GM19372 (cell line): ENCODE measurements around the gene KRT73.

ENCODE experiments used
- ATAC-seq: cut with Tn5 transposase; IDR thresholded peaks from one replicate; pipeline ENCODE4 v1.9.1; 2021; ENCODE audit warnings: mild to moderate bottlenecking, low read depth, moderate library complexity; ENCODE audit not compliant: unreplicated experiment

KRT73 gene

DNA sequence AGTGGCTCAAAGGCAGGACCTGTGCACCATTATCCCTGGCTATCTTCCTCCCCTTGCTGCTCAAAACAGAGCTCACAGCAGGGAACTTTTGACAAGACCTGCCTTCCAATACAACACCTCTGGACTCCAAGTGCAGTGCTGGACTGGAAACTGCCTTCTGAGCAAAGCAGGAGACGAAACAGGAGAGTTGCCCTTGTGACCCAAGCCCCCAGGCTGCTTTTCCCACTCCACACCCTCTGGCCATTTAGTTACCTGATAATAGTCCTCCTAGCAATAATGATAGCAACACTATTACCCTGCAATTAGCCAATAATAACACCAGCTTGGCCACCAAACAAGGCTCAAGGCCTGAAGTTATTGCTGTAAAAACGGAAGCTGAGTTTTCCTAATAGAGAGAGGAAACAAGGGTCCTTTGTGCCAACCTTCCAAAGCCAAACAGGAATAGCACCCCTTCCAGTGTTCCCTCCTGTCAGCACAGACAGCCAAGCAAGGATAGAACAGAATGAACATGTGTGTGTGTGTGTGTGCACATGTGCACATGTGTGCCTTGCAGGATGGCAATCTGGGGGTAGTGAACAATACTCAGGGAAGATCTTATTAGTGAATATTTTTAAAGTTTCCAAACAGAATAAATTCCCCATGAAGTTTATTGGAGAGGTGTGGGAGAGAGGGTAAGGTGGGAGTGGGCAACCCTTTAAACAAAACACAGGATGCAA is 9.2 kb upstream of the KRT73 start:
- ATAC-seq: no peak

DNA sequence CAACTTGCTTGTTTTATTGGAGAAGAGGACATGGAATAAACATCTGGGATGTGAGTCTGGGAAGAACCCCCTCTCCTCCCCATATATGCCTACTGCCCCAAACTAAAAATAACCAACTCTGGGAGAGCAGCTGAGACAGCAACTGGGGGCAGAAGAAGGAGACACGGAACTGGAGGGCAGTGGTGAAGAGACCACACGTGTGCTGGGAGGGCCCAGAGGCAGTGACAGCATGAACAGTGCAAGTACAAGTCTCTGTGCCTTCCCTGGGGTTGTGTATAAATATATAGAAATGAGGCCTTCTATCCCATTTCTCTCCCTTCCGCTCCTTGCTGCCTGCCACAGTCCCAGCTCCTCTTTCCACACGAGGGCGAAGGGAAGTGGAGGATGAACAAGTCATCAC is 4.0 kb upstream of the KRT73 start:
- ATAC-seq: no peak

DNA sequence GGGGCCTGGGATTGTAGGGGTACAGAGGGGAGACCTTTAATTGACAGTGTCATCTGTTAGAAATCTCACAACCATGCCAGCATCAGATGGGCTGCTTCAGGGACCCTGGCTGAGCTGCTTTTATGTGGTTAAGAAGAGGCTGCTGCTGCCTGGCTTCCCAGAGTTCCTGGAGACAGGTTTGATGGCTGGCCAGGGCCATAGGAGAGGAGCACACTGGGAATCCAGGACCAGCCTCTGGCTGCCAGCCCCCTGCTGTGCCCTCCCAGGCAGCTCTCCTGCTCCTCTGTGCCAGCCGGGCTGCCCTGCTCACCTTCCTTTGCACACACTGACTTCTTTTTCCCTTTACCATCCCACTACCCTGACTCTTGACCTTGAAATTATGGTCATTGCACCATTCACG is 507 bp upstream of the KRT73 start:
- no peak for ATAC-seq

DNA sequence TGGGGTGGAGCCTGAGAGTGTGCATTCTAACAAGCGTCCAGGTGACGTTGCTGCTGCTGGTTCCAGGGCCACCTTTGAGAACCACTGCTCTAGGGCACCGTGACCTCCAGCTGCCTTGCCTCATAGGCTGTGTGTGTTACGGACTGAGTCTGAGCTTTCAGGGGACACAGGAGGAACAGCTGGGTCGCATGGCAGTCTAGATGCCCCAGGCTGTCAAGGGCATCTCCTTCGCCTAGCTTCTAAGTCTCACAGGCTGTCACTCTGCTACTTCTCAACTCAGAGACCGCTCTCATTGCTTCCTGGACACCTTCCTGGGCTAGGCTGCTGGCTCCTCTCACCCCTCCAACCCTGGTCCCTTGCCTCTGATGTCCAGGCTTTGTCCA is 965 bp downstream of the KRT73 start:
- no peak for ATAC-seq

DNA sequence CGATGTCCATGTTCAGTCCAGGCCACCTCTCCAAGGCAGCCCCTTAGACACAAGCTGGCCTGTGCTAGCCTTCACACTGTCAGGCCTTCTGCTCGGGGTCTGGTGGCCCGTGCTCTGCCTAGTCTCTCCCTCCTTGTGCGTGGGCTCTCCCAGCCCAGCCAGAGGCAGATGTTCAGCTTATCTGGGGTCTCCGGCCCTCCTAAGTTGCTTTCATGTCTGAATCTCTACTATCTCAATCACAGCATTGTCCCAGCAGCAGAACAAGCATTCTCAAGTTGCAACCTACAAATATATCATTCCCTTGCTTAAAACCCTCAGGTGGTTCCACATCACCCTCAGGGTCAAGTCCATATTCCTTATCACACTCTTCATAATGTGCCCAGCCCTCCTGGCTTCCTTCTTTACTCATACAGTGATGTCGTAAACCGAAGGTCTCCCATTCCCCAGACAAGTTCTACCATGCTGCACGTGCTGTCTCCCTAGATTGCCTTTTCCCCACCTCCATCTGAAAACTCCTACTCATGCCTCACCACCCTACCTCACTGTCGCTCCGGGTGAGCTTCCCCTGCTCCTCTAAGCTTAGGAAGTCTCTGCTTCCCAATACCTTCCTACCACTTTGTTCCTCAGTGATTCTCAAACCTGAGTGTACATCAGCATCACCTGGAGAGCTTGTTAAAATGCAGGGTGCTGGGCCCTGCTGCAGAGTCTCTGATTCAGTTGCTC is 1.5 kb downstream of the KRT73 start:
- no peak for ATAC-seq

DNA sequence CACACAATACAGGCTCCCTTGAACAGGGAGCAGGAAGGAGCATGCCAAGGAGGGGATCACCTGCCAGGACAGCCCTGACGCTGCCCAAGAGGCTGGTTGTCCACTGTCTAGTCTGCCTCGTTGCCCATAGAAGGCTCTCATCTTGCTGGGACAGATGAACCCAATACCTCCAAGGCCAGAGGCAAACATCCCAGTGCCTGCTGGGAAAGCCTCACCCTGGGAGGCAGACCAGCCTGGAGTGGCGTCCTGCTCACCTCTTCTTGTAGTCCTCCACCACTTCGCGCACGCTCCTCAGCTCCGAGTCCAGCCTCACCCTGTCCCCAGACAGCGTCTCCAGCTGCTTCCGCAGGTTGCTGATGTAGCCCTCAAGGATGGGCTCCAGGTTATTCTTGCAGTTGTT is 2.4 kb downstream of the KRT73 start:
- ATAC-seq: no peak

DNA sequence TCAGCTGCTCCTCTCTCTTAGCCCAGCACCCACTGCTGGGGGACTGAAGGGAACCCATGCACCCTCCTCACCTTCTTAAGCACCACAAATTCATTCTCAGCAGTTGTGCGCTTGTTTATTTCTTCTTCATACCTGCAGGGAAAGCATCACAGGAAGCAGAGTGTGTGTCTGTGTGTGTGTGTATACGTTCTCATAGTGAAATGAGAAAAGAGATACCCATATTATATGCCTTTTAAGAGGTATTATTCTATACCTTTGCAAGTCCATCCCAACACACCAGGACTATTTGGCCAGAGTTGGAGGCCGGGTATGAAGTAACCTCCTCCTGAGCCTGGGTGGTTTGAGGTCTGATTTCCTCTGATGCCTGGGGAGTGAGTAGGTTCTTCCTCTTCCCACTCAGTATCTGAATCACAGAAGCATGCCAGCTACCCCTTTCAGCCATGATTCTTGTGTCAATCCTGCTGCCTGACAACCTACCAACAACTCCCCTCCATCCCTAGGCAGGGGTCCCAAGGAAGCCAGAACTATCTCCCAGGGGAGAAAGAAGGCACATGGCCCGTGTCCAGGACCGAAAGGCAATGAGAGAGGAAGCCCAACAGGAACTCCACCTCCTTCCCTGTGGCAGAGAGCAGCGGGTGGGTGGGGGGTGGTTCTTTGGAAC is 3.0 kb downstream of the KRT73 start:
- no peak for ATAC-seq

DNA sequence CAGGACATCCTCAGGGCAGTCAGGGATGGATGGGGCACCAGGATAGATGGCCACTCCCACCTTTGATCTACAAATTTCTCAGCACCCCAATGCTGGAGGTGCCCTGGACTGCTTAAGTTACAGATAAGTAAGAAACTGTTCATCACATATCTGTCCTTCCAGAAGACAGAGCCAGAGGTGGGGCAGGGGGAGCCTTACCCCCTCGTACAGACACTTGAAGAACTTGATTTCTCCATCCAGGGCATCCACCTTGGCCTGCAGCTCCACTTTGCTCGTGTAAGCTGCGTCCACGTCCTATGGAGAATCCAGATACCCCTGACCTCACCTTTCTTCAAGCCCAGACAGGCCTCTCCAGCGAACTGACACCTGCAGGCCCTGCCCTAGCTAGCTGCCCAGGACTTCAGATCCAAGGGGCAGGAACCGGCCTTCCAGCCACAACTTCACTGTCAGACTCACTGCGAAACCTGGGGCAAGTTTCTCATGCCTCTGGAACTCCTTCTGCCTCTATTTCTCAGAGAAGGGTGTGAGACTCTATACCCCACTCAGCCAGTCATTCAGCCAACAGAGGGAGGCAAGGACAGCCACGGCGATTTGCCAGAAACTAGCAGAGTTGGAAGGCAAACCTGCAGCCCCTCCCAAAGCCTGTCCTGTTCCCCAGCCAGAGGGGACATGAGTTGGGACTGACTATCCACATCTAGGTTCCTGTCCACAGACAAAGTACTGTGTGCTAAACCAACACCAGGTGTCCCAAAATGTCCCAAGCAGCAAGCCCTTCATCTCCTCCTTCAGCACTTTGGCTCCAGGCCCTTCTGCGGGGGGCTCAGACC is 3.8 kb downstream of the KRT73 start:
- ATAC-seq: no peak

DNA sequence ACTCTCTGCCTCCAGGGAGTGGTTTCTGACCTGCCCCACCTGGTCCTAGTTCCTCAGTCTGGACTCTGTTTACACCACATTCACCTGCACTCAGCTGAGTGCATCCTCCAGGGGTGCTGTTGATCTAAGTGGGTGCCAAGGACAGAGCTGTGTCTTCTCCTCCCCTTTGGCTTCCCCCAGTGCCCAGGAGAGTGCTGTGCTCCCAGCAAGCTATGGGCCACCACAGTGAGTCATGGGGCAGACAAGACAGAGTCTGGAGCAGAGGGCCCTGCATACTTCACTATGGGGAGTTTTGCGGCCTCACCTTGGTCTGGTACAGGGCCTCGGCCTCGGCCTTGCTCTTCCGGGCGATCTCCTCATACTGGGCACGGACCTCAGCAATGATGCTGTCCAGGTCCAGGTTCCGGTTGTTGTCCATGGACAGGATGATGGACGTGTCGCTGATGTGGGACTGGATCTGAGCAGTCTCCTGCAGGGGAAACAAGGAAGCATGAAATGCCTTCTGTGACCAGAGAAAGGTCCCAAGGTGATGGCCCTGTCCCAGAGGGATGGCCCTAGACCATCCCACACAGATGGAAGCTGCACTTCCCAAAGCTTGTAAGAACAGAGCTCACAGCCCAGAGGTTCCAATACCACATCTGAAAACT is 4.9 kb downstream of the KRT73 start:
- no peak for ATAC-seq

DNA sequence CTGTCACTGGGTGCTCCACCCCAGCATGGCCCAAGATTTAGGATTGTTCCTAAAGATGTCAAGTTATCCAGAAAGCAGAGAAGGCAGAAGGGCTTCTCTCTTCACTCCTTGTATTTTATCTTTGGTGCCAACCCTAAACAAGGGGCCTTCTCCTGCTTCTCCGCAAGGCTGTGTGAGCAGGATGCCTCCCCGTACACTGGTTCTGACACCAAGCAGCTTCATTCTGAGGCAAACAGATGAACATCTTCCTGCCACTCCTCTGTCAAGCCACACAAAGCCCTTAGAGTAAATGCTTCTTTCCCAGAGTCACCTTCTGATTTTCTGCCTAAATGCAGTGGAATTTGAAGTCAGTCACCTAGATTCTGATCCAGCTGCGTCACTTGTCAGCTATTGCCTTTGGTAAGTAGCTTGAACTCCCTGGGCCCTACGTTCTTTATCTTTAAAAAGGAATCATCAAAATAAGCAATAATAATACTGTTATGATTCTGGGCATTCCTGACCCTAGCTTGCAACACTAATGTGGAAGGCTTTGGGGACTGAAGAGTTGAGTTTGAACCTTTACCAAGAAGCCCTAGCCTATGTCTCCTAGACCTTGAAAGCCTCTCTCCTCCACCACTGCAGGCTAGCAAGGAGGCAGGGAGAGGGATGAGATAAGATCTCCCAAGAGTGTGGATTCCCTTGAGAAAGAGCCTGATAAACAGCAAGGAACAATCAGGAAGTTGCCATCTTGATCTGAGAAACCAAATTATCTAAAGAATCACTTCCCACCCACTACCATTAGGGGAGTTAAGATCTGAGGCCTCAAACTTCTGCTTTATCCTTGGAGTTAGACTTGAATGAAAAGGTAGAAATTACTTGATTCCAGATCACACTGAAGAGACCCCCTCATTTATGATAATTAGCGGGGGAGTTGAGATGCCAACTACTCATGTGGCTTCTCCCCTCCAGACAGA is 5.7 kb downstream of the KRT73 start:
- ATAC-seq: no peak

DNA sequence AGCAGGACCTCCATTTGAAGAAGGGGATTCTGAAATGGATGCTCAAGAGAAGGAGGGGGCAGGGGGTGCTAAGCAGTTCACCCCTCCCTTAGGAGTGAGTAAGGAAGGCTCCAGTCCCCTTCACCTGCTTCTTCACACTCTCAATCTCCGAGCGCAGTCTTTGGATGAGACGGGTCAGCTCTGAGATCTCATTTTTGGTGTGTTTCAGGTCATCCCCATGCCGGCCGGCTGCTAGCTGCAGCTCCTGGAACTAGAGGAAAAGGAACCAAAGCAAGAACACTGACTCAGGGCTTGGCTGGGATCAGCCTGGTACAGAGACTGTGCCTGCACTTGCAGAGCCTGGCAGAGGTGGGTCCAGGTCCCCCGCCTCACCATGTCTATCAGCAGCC is 7.3 kb downstream of the KRT73 start:
- no peak for ATAC-seq

DNA sequence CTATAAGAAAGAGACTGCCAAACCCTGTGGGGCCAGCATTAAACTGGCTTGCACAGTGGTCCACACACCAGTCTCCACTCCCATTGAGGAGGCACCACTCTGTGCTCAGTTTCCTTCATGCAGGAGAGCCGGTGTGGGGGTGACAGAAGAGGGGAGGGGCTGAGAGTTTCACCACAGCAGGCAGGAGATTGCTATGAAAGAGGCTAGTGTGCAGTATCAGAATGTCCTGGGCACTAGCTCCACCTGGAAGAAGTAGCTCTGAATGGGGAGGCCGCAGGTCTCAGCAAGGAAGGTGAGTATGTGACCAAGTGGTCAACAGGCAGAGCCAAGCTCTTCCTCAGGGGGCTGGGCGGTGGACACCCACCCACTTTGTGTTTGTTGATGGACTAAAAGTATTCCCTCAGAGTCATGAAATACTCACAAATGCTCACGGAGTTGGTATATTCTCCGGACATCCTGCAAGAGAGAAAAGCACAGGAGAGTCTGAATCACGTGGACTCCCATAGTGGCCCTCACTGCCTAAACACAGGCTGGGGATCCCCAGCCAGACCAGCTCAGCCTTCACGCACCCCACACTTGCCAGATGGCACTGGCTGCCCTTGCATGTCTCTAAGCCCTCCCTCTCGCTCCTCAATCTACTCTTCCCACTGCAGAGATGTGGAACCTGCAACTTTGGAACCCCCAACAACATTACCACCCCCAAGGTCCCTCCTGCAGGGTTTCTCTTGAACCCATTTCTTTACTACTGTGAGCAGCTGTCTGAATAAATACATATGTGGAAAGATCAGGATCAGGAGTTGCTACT is 9.3 kb downstream of the KRT73 start:
- no peak for ATAC-seq

DNA sequence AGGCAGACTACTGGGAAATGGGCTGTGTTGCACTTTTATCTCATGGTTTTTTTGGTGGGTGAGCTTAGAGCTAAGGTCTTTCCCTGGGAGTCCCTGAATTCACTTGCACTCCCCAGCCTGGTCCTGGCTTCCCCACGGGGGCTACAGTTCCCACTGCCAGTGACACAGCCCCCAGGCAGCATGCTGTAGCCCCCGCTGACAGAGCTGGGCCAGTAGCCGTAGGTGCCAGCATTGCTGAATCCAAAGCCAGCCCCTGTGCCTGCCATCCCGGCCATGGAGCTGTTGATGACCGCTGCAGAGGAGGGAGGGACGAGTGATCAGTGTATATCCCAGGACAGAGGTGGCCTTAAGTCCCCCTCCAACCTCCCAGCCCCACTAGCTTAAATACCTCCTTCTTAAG is 10.2 kb downstream of the KRT73 start:
- no peak for ATAC-seq

DNA sequence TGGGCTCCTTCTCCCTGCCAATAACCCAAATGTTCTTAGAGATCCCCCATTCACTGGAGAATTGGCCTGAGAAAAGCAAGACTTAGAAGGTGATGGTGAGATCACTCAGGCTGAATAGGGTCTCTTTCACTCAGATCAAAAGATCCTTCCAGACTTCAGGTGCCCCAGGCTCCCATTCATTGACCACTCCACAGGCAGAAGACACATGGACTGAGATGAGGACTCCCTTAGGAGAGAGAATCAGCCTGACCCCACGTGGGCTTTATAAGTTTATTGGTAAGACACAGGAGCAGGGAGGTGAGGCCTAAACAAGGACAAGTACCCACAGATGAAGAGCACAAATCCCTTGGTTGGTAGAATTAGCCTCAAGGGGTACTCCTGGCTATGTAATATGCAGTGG is 11.0 kb downstream of the KRT73 start:
- ATAC-seq: no peak

DNA sequence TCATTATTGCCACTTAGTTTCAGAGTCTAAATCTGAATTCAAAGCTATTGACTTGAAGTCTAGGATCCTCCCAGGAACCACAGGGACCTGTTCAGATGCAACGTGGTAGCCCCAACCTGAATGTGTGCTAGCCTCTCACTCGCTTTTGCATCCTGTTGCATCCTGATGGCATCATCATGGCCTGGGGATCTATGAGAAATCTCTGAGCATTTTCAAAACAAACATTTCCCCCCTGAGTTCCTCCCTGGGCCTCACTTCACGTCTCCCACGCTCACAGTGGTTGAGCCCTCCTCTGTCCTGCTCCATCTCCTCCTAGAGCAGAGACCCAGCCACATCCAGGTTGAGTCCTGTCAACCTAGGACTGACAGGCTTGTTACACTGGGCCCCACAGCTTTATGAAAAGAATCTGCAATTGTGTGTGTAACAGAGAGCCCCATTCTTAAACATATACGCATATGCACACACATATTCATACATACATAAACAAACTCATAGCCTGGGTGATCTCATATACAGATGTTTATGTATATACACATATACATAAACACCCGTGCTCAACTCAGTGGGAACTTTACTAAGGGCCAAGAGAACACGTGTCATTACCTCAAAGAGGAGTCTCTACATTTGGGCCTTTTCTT is 11.7 kb downstream of the KRT73 start:
- ATAC-seq: no peak

DNA sequence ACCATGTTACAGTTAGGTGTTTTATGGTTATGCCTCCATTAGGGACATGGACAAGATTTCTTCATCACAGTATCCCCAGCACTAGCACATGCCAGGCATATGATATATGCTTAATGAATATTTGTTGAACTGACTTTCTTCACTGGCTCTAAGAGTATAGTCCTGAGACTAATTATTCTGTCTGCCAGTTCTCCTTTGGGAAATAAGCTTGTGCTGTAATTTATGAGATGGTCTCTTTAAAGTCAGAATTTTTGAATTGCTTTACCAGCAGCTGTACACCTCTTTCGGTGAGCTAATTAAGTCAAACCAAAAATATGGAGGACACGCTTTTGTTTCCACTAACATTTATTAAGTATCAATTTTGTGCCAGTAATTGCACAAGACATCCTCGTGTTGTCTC is 12.3 kb downstream of the KRT73 start:
- no peak for ATAC-seq

DNA sequence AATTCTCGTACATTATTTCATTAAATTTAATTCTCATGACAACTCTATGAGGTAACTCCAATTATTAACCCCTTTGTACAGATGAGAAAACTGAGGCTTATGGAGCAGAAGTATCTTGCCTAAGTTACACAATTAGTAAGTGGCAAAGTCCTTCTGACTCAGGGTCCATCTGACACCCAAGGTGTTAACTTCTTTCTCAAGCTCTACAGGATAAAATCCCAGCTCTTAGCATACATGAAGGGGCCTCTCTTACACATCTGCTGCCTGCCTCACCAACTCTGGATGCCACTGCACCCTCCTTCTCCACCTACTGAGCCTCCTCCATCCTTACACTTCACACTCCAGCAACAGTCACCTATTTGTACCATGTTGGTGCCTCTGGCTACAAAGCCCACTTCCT is 12.8 kb downstream of the KRT73 start:
- no peak for ATAC-seq

DNA sequence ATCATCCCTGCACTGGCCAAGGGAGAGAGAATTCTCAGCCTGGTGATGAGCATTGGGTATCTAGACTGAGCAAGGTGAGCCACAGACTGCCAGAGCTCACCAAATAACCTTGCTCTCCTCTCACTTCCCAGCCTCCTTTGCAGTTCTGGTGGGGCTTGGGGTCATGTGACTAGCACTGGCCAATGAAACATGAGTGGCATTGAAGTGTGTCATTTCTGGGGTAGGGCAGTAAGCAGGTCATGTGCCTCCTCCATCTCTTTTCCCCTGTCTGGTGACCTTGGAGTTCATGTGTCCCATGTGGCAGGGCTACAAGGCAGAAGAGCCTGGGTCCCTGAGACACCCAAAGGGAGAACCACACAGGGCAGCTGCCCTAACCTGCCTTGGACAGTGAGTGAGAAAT is 13.5 kb downstream of the KRT73 start:
- no peak for ATAC-seq
